RKO (cell line): ENCODE data around the gene LCN6.
"Not testable (repeated sequence)": the region's sequence is repeated elsewhere in the genome, so short reads cannot be mapped to it uniquely, and the experiment has no call there.

ENCODE experiments used
- DNase-seq: peaks from one replicate; pipeline ENCODE4 v3.0.0-alpha.2; 2016; ENCODE audit warnings: low spot score

The LCN6 gene

GRCh38 chr9:136709454-136710109 is 38.7 kb downstream of the LCN6 start:
- DNase-seq, result no peak

- DNase-seq, result no peak
These were observed 40.3 kb downstream of the LCN6 start for GRCh38 chr9:136707849-136708517.

DNA sequence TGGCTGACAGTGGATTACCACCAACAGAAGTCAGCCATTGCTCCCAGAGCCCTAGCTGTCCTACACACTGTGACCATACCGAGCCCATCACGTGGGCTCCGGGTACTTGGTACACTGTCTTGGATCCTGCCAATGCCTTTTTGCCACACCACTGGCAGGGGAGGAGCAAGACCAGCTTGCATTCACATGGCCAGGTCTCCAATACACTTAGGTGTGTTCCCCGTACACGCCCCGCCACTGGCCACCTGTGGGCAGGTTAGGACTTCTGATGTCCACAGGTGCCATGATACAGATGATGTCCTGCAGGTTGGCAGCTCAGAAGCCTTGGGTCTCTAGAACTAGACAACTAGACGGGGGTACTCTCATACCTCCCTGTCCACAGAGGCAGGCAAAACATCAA is 41.3 kb downstream of the LCN6 start:
- no peak for DNase-seq

- DNase-seq, result no peak
These were observed 42.8 kb downstream of the LCN6 start for GRCh38 chr9:136705564-136705963.

DNA sequence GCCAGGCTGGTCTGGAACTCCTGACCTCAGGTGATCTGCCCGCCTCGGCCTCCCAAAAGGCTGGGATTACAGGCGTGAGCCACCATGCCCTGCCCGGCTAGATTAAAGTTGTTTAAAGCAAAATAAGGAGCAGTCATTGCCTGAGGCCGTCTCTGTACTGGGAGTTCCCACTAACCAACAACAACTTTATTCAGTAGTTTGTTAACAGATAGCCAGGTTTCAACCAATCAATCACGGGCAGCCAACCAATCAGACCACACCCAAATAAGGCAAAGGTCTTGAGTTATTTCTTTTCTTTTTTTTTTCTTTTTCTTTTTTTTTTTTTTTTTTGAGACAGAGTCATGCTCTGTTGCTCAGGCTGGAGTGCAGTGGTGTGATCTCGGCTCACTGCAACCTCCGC is 43.6 kb downstream of the LCN6 start:
- DNase-seq, result not testable (repeated sequence)

DNA sequence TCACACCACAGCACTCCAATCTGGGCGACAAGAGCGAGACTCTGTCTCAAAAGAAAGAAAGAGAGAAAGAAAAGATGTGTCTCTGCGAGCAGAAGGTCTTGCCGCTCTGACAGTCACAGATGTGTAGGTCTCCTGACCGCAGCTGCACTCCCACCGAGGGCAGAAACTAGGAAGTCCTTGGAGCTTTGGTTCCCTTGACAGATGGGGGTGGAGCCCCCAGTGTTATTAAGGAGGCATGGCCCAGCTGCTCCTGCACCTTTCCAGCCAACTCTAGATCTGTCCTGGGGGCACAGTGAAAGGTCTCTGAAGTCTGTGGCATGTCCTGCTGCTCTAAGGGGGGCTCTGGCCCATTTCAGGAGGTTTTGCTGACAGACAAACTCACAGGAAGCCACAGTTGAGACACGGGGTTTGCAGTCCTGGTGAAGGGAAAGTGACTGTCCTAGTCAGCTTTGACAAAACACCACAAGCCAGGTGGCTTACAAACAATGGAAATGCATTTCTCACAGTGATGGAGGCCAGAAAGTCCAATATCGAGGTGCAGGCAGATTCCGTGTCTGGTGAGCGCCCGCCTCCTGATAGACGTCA is 45.0 kb downstream of the LCN6 start:
- DNase-seq, result no peak

GRCh38 chr9:136701668-136702053 is 46.7 kb downstream of the LCN6 start:
- DNase-seq, result no peak

DNA sequence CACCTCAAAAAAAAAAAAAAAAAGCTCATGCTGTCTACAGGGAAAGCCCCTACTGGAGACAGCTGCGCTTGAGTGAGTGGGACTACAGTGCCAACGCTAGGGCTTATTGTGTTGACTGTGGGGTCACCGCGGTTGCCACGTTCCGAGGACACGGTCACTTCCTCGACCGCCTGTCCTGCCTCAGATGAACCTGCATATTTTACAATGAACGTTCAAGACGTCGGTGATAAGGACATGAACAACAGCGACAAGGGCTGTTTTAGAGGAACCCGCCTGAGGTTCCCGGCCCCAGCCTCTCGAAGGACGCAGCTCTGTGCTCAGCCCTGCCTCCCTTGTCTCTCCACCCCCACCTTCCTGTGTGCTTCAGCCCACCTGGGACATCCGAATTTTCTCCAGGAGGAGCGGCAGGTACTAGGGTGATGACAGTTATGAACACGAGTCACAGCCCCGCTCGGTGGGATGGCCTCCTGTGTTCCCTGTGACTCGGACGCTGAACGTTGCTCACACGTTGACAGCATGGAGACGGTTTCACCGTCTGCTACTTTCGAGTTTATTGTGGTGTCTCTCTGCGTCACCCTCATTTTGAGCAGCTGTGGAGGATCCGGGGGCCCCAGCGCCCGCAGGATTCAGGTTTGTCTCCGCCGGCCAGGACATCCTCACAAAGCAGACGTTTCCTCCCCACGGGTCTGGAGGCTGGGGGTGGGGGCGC is 47.2 kb downstream of the LCN6 start:
- no peak for DNase-seq

- peak; percentile 69 for DNase-seq
These were observed 48.0 kb downstream of the LCN6 start for GRCh38 chr9:136700304-136700703.

- no peak for DNase-seq
These were observed 49.6 kb downstream of the LCN6 start for GRCh38 chr9:136698635-136699246.

DNA sequence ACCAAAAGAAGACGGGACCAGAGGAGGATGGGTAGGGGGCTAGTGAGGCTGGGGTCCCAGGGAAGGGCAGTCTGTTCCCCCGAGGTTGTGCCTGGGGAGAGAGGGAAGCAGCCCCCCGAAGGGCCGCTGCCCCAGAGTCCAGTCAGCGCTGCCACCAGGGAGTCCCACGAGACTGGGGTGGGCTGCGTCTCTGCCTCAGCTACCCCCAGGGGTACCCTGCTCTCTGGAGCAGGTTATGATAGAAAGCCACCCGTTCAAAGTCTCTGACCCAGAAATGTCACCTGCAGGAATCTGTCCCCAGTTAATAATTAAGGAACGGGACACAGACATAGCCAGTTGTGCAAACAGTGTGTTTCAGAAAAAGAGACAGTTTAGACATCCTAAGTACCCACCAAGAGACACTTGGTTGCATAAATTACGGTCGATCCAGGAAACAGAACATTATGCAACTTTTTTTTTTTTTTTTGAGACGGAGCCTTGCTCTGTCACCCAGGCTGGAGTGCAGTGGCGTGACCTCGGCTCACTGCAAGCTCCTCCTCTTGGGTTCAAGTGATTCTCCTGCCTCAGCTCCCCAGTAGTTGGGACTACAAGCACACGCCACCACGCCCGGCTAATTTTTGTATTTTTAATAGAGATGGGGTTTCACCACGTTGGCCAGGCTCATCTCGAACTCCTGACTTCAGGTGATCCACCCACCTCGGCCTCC is 50.4 kb downstream of the LCN6 start:
- DNase-seq, result no peak

GRCh38 chr9:136697146-136697820 is 51.0 kb downstream of the LCN6 start:
- no peak for DNase-seq

GRCh38 chr9:136696502-136696901 is 51.8 kb downstream of the LCN6 start:
- DNase-seq, result no peak

GRCh38 chr9:136695955-136696354 is 52.4 kb downstream of the LCN6 start:
- no peak for DNase-seq

- DNase-seq, result no peak
These were observed 52.9 kb downstream of the LCN6 start for GRCh38 chr9:136695435-136695895.

DNA sequence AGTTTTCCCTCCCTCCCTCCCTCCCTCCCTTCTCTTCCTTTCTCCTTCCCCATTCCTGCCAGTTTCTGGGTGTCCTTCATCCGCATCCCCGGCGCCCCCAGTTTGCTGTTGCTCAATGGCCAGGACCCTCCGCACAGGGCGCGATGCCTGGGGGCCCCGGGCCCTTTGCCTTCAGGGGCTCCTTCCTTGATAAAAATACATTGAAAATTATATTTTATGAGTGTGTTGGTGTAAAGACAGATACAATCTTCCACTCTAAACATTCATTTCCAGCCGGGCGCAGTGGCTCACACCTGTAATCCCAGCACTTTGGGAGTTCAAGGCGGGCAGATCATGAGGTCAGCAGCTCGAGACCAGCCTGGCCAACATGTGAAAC is 53.5 kb downstream of the LCN6 start:
- DNase-seq, result no peak

DNA sequence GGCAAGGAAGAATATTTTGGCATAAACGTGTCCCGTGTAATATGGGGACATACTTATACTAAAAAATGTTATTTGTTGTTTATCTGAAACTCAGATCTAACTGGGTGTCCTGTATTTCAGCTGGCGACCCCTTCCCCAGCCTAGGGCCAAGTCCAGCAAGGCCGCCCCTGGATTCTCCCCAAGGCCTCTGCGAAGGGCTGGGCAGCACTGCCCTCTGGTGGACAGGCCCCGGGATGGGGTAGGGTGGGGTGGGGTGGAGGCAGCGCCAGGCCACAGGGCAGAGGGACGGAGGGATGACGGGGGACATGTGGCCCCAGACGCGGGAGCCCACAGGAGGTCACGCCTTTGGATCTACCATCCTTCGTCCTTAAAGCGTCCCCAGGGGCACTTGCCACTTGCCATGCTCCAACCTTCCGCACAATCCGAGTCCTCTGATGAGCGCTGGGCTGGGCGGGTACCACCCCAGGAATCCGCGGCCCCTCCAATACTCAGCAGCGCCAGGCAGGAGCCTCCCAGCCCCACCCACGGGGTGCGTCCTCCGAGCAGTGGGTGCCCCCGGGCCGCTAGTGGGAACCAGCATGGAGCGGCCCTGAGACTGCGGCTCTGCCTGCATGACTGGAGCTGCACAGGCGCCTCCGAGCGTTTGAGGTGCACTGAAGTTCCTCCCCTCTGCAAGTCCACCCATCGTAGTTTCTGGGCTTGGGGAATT is 54.0 kb downstream of the LCN6 start:
- DNase-seq, result peak; percentile 69
